K562 (cell line): ENCODE measurements around the gene TLE4. TPM values are rescaled to one million over a fixed set of nuclear protein-coding genes. Genes with fewer than 3 reads are reported as not detected.

Source experiments
- ATAC-seq: fragments of 200-7000 bp; cut with Tn5 transposase; 3 replicates; pipeline ENCODE4 v1.9.1; 2020; ENCODE audit warnings: moderate library complexity
- BruUV-seq: library from RNA; stranded (reverse); fragments of 400-500 nt; replicated peaks from 2 replicates; lab custom pipeline; 2021; lab: Mats Ljungman, UMichigan
- CTCF ChIA-PET: fragments of 300-600 bp; formaldehyde crosslinking; extraction: SDS; loops from one replicate; lab custom pipeline; 2021; ENCODE audit warnings: low intra/inter-chr PET ratio; lab: Yijun Ruan, JAX
- POLR2A ChIA-PET: fragments of 300-600, 350-650 bp; sonication (Branson Sonifier 250); formaldehyde crosslinking; extraction: SDS; loops from one replicate; lab custom pipeline; 2021; ENCODE audit warnings: antibody characterized with exemption, inconsistent platforms; lab: Yijun Ruan, JAX
- DNase-seq, 4 experiments: peaks; one replicate each; pipeline versions ENCODE4 v3.0.0 to v3.0.0-alpha.2; 2011 to 2018; ENCODE audit warnings: low spot score in 3 of 4, mixed read lengths in 3 of 4; ENCODE audit errors: extremely low read depth in 1 of 4
- FAIRE-seq: peaks from 2 replicates; lab custom pipeline; 2011; peaks lifted over from hg19 to GRCh38; lab: Jason Lieb, UNC
- H2AFZ ChIP-seq: 2 replicates; pipeline ENCODE4 v1.6.0; 2011; ENCODE audit warnings: low read depth, low read length, control low read depth, inconsistent platforms
- H3K27ac ChIP-seq: fragments of 200-600 bp; 3 replicates; pipeline ENCODE4 v1.8.0; 2011; ENCODE audit warnings: low read depth, mild to moderate bottlenecking, control low read depth, inconsistent platforms, low read length, moderate library complexity, mixed read lengths; ENCODE audit errors: extremely low read depth
- H3K27me3 ChIP-seq, 2 experiments: fragments of 300-600 bp in 1 of 2; 2 replicates in 1 of 2; 3 replicates in 1 of 2; pipeline versions ENCODE4 v1.6.0 to v1.8.0; 2011; ENCODE audit warnings: inconsistent platforms in 2 of 2, low read length in 2 of 2, mild to moderate bottlenecking in 1 of 2, mixed read lengths in 1 of 2, moderate library complexity in 1 of 2; ENCODE audit not compliant: control insufficient read depth in 2 of 2, insufficient read depth in 2 of 2
- H3K36me3 ChIP-seq: fragments of 300-600 bp; 3 replicates; pipeline ENCODE4 v1.8.0; 2011; ENCODE audit warnings: mild to moderate bottlenecking, low read length, inconsistent platforms; ENCODE audit not compliant: control insufficient read depth, insufficient read depth
- H3K4me1 ChIP-seq, 2 experiments: fragments of 200-600 bp in 1 of 2; replicated peaks in 1 of 2; 2 replicates in 1 of 2; 3 replicates in 1 of 2; pipeline versions ENCODE4 v1.5.1 to v1.8.0; 2011; ENCODE audit warnings: inconsistent platforms in 2 of 2, low read length in 2 of 2, mild to moderate bottlenecking in 1 of 2, mixed read lengths in 1 of 2, moderate library complexity in 1 of 2; ENCODE audit not compliant: control insufficient read depth in 2 of 2, insufficient read depth in 2 of 2
- H3K4me2 ChIP-seq: 2 replicates; pipeline ENCODE4 v1.6.1; 2011; ENCODE audit warnings: low read length, control low read depth, inconsistent platforms, mixed read lengths; ENCODE audit not compliant: insufficient read depth
- H3K4me3 ChIP-seq: fragments of 200-600 bp; sonication (generic), shearing (Covaris generic); 2 replicates; pipeline ENCODE4 v1.5.1; 2016; ENCODE audit warnings: control low read depth, inconsistent platforms
- H3K79me2 ChIP-seq: fragments of 200-600 bp; 3 replicates; pipeline ENCODE4 v1.8.0; 2011; ENCODE audit warnings: low read length, inconsistent platforms; ENCODE audit not compliant: control insufficient read depth, insufficient read depth
- H3K9ac ChIP-seq, 2 experiments: 2 replicates each; pipeline versions ENCODE4 v1.6.0 to v1.6.1; 2011; ENCODE audit warnings: low read depth in 2 of 2, low read length in 2 of 2, control low read depth in 1 of 2, inconsistent platforms in 1 of 2, mild to moderate bottlenecking in 1 of 2, mixed read lengths in 1 of 2; ENCODE audit not compliant: insufficient read depth in 1 of 2
- H3K9me1 ChIP-seq: one replicate; pipeline ENCODE4 v1.6.0; 2011; ENCODE audit warnings: inconsistent platforms, mild to moderate bottlenecking, low read length, moderate library complexity; ENCODE audit not compliant: control insufficient read depth, insufficient read depth
- H3K9me3 ChIP-seq: replicated peaks from 2 replicates; pipeline ENCODE4 v1.5.1; 2011; ENCODE audit warnings: low read depth, low read length, inconsistent platforms; ENCODE audit not compliant: control insufficient read depth, insufficient read depth
- H4K20me1 ChIP-seq: replicated peaks from 2 replicates; pipeline ENCODE4 v1.6.1; 2011; ENCODE audit warnings: low read length, inconsistent platforms, mixed read lengths; ENCODE audit not compliant: control insufficient read depth, insufficient read depth
- PCBP2 ChIP-seq: fragments of 200-400 bp; formaldehyde crosslinking; IDR thresholded peaks from 2 replicates; pipeline ENCODE4 v1.6.1; 2018; ENCODE audit warnings: low read length, low read depth, mild to moderate bottlenecking, moderate library complexity; ENCODE audit not compliant: poor library complexity, severe bottlenecking
- POLR3G ChIP-seq: IDR thresholded peaks from 2 replicates; pipeline ENCODE4 v1.6.1; 2011; ENCODE audit not compliant: insufficient read length, insufficient replicate concordance; ENCODE audit errors: extremely low read depth
- PURB ChIP-seq: sonication (generic); formaldehyde crosslinking; IDR thresholded peaks from 2 replicates; pipeline ENCODE4 v1.9.0; 2021; ENCODE audit warnings: low read depth, mild to moderate bottlenecking, missing genetic modification reagents
- RBM34 ChIP-seq: fragments of 200-400 bp; formaldehyde crosslinking; IDR thresholded peaks from 2 replicates; pipeline ENCODE4 v1.6.1; 2018; ENCODE audit warnings: low read length, borderline replicate concordance; ENCODE audit not compliant: insufficient read depth
- RBM39 ChIP-seq: fragments of 200-400 bp; formaldehyde crosslinking; optimal IDR thresholded peaks from 2 replicates; pipeline ENCODE3; 2018; ENCODE audit warnings: low read depth, low read length
- SMARCB1 ChIP-seq: IDR thresholded peaks from 2 replicates; pipeline ENCODE4 v1.6.1; 2011; ENCODE audit warnings: improper control_type of control experiment, low read depth; ENCODE audit not compliant: insufficient read length
- ZFPM2 ChIP-seq: fragments of 250-450 bp; sonication (Bioruptor Pico); IDR thresholded peaks from 2 replicates; pipeline ENCODE4 v1.5.1; 2022; ENCODE audit warnings: mild to moderate bottlenecking
- ZNF232 ChIP-seq: sonication (generic); formaldehyde crosslinking; IDR thresholded peaks from 2 replicates; pipeline ENCODE4 v1.8.0; 2022; ENCODE audit warnings: mild to moderate bottlenecking, missing genetic modification reagents
- ZNF717 ChIP-seq: fragments of 250-450 bp; sonication (Bioruptor Pico); IDR thresholded peaks from 2 replicates; pipeline ENCODE4 v1.5.0; 2021
- WGBS: fragments of 100-300 bp; shearing (Covaris generic); methylation state at CpG from one replicate; pipeline ENCODE4 v1.1.6; 2016; ENCODE audit warnings: low coverage, mixed read lengths; ENCODE audit not compliant: insufficient coverage; ENCODE audit errors: missing lambda C conversion rate; 5-methylcytosine and 5-hydroxymethylcytosine counted together
- in situ Hi-C: fragments of 300-500 bp; cut with MboI; formaldehyde crosslinking; loops from 4 replicates; pipeline ENCODE4 v1.15.0; 2018; ENCODE audit warnings: inconsistent platforms, mixed read lengths
- intact Hi-C: fragments of 100-400 bp; cut with micrococcal nuclease; formaldehyde crosslinking; loops from 2 replicates; pipeline ENCODE4 v1.14.2; 2022
- polyA plus RNA-seq, 8 experiments: library from polyadenylated mRNA; depleted of rRNA in 4 of 8; stranded (reverse) in 5 of 8; unstranded in 3 of 8; fragments of >200 nt; fragmentation: Nextera tagmentation in 2 of 8; fragmentation: Illumina TruSeq in 1 of 8; extraction: Ambion mirVana in 2 of 8; extraction: Trizol in 1 of 8; gene quantifications; 2 replicates each; pipeline versions ENCODE4 v1.2.1 to v1.2.3, GENCODE V29; 2011 to 2014; ENCODE audit warnings: inconsistent platforms in 1 of 8, missing spikeins in 1 of 8
- total RNA-seq, 7 experiments: library from RNA; depleted of rRNA in 6 of 7; stranded (reverse); fragments of >200 nt in 6 of 7; fragmentation: Illumina TruSeq in 2 of 7; extraction: Trizol in 2 of 7; gene quantifications; 2 replicates each; pipeline versions ENCODE4 v1.2.1 to v1.2.3, GENCODE V29; 2011 to 2021; ENCODE audit warnings: low replicate concordance in 1 of 7
- TF ChIP-seq, protein P1 (sequence below): sonication (generic); formaldehyde crosslinking; IDR thresholded peaks from 2 replicates; pipeline ENCODE4 v1.4.0; 2020; ENCODE audit warnings: mild to moderate bottlenecking, missing genetic modification reagents
- TF ChIP-seq, protein P2 (sequence below): fragments of 250-450 bp; sonication (Bioruptor Pico); IDR thresholded peaks from 2 replicates; pipeline ENCODE4 v1.8.0; 2021; ENCODE audit warnings: moderate library complexity, mild to moderate bottlenecking, inconsistent platforms
- TF ChIP-seq, protein P3 (sequence below): fragments of 200-400 bp; formaldehyde crosslinking; IDR thresholded peaks from 2 replicates; pipeline ENCODE4 v1.6.1; 2017; ENCODE audit warnings: mild to moderate bottlenecking, low read depth, low read length, moderate library complexity
- TF ChIP-seq, protein P4 (sequence below): fragments of 450-650 bp; IDR thresholded peaks from 2 replicates; pipeline ENCODE4 v1.6.1; 2016; ENCODE audit warnings: low read depth, mild to moderate bottlenecking, moderate library complexity

Gene TLE4
- total and polyA plus RNA-seq, 9 of the 15 experiments (the other 6 are each of a cell fraction or from before 2014, with no cell fraction given): 1.1 to 8.8 (median 5.7) TPM

DNA sequence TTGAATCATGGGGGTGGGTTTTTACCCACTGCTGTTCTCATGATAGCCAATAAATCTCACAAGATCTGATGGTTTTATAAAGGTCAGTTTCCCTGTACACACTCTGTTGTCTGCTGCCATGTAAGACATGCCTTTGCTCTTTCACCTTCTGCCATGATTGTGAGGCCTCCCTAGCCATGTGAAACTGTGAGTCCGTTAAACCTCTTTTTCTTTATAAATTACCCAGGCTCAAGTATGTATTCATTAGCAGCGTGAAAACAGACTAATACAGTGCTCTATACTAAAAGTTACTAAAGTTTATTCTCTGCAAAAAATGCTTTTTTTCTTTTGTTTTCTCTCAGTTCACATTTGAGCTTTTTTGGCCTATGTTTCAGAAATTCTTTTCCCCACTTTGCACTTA, 33.9 kb upstream of the TLE4 start (continued):
- TF ChIP-seq, protein P1, sequence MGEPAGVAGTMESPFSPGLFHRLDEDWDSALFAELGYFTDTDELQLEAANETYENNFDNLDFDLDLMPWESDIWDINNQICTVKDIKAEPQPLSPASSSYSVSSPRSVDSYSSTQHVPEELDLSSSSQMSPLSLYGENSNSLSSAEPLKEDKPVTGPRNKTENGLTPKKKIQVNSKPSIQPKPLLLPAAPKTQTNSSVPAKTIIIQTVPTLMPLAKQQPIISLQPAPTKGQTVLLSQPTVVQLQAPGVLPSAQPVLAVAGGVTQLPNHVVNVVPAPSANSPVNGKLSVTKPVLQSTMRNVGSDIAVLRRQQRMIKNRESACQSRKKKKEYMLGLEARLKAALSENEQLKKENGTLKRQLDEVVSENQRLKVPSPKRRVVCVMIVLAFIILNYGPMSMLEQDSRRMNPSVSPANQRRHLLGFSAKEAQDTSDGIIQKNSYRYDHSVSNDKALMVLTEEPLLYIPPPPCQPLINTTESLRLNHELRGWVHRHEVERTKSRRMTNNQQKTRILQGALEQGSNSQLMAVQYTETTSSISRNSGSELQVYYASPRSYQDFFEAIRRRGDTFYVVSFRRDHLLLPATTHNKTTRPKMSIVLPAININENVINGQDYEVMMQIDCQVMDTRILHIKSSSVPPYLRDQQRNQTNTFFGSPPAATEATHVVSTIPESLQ (CRISPR knock-in tag): no peak
- TF ChIP-seq ZNF232 (CRISPR knock-in tag): no peak
- TF ChIP-seq, protein P2, sequence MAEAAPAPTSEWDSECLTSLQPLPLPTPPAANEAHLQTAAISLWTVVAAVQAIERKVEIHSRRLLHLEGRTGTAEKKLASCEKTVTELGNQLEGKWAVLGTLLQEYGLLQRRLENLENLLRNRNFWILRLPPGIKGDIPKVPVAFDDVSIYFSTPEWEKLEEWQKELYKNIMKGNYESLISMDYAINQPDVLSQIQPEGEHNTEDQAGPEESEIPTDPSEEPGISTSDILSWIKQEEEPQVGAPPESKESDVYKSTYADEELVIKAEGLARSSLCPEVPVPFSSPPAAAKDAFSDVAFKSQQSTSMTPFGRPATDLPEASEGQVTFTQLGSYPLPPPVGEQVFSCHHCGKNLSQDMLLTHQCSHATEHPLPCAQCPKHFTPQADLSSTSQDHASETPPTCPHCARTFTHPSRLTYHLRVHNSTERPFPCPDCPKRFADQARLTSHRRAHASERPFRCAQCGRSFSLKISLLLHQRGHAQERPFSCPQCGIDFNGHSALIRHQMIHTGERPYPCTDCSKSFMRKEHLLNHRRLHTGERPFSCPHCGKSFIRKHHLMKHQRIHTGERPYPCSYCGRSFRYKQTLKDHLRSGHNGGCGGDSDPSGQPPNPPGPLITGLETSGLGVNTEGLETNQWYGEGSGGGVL (CRISPR knock-in tag): no peak
- no peak for TF ChIP-seq SMARCB1

DNA sequence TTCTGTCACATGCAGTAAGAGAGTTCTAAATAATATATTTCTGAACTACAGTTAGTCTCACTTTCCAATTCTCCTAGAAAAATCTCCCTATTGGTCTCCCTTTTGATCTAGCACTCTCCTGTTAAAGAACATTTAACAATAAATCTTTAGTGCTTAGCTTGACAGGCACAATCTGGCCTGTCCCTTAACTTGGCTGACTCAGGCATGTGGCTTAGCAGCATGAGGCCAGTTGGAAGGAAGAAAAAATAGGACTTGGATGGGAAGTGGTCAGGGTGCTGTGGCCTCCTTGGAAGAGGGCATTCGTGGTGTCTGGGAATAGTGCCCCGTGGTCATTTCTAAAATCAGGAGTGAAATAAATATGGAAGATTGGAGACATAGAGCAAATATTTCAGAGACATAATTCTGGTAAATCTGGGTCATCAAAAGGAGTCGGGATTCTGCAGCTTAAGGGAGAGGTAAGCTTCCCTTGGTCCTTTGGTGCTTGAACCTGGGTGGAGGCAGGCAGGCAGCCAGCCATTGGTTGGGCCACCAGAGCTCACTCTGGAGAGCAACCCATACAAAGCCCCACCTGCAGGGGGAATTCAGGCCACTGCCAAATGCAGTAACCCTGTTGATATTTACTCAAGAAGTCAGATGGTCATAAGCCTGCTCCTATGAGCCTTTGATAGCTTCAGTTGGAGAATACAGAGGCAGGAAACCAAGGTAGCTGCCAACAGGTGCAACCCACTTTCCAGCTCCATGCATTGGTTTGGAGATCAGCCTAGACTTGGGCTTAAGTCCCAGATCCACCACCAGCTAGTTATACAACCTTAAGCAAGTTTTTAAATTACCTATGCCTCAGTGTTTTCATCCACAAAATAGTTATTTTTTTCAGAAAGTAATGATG, 28.8 kb upstream of the TLE4 start:
- H3K9ac ChIP-seq: no peak overlapping the region
- BruUV-seq: no TSS peak
- TF ChIP-seq PCBP2 (no peak), RBM39 (no peak), POLR3G (no peak), PURB (CRISPR knock-in tag) (no peak), ZFPM2 (CRISPR knock-in tag) (no peak), ZNF717 (no peak), RBM34 (no peak)
- TF ChIP-seq, protein P3, sequence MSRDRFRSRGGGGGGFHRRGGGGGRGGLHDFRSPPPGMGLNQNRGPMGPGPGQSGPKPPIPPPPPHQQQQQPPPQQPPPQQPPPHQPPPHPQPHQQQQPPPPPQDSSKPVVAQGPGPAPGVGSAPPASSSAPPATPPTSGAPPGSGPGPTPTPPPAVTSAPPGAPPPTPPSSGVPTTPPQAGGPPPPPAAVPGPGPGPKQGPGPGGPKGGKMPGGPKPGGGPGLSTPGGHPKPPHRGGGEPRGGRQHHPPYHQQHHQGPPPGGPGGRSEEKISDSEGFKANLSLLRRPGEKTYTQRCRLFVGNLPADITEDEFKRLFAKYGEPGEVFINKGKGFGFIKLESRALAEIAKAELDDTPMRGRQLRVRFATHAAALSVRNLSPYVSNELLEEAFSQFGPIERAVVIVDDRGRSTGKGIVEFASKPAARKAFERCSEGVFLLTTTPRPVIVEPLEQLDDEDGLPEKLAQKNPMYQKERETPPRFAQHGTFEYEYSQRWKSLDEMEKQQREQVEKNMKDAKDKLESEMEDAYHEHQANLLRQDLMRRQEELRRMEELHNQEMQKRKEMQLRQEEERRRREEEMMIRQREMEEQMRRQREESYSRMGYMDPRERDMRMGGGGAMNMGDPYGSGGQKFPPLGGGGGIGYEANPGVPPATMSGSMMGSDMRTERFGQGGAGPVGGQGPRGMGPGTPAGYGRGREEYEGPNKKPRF: no peak
- TF ChIP-seq, protein P4, sequence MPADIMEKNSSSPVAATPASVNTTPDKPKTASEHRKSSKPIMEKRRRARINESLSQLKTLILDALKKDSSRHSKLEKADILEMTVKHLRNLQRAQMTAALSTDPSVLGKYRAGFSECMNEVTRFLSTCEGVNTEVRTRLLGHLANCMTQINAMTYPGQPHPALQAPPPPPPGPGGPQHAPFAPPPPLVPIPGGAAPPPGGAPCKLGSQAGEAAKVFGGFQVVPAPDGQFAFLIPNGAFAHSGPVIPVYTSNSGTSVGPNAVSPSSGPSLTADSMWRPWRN: no peak

More for the DNA sequence above, 28.8 kb upstream of the TLE4 start:
- Histone ChIP-seq H3K9me1 (no peaks in the 10 kb centered on the region), H3K4me2 (no peak overlapping the region), H3K27me3 (no peaks in the 10 kb centered on the region), H2AFZ (no peak overlapping the region), H3K36me3 (no peaks in the 10 kb centered on the region), H3K4me1 (no peaks in the 10 kb centered on the region), H3K27ac (no peak overlapping the region), H3K79me2 (no peaks in the 10 kb centered on the region), H3K9me3 (no peaks in the 10 kb centered on the region), H4K20me1 (no peaks in the 10 kb centered on the region), H3K4me3 (no peak overlapping the region)
- 0% methylated on average over 3 of the region's 3 CpGs for WGBS
- ChIA-PET POLR2A (no interaction called here), CTCF (no interaction called here)
- intact Hi-C loops (no loop called here), in situ Hi-C loops (no loop called here)
- ATAC-seq (no peak), FAIRE-seq (no peak), DNase-seq (no peak)
